ENCODE measurements around the gene HELQ. TPM values are rescaled to one million over a fixed set of nuclear protein-coding genes. Genes with fewer than 3 reads are reported as not detected.
A peak's percentile ranks its signal among the peaks of the same experiment; 100 is the strongest.

Gene HELQ
- total RNA-seq, 1 donor from 2014 or later = 1.1 TPM

DNA sequence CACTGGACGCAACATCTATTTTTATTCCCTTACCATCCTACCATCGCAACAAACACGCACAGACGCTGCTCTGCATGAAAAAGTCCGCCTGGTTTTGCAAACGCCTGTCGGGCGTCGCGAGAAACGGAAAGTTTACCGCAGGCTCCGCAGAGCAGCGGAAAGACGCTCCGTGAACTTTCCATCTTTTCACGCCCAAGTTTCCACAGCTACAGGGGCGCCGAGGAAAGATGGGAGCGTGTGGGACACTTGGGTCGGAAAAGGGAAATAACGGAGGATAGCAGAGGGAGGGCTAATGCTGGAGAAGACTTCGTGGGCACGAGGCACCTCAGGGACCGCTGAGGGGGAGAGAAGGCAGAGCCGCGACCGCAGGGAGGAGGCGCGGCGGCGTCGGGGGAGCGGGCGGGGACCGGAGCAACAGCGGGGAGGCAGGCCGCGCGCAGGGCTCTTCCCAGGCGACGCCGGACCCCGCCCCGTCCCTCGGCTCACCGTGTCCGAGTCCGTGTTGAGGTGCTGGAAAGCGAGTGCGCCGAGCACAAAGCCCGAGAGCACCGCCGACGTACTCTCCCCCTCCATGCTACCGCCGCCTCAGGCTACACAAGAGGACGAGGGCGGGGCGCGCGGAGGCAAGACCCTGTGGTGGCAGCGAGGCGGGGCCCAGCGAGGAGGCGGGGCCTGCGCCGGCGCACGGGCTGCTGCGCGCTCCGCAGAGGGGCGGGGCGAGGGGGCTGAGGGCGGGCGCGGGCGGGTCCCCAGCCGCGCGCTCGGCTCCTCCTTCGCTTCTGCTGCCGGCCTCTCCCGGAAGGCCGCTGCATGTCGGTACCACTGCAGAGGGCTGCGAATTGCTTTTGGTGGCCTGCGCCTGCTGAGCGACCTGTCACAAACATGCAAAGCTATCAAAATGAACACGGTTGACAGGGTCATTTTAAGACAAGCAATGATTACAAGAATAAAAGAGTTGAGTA, 29.2 kb upstream of the HELQ start, which contains the start of gene ABRAXAS1:
Gene ABRAXAS1 (minus strand): TSS at position 601 of the 962 bp plus-strand sequence. CDS start 28 bp downstream, at position 573.
- peak within 1 kb of the TSS; percentile 81 to 96 for H3K27ac ChIP-seq
- intact Hi-C loops (cut with DNase I) = loop anchor here (1.0 to 10.0 kb wide), 7 partner anchors 29 to 1200 kb away; partner anchors contain the start of genes COPS4, GPAT3, HELQ and HNRNPD
- no peak for TF ChIP-seq CTCF (IDR thresholded peaks at IDR 0.05)

DNA sequence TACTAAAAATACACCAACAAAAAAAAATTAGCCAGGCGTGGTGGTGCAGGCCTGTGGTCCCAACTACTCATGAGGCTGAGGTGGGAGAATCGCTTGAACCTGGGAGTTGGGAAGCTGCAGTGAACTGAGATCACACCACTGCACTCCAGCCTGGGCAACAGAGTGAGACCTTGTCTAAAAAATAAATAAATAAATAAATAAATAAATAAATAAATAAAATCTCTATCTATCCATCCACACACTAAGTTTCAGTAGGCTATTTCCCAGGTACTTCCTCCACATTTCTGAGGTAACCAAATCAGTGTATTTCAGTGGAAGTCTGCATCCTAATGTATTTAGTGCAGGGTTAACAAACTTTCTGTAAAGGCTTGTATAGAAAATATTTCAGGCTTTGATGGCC, 18.3 kb upstream of the HELQ start:
- H3K9me3 ChIP-seq = no peaks in the 10 kb centered on the region
- no peak for TF ChIP-seq CTCF (IDR thresholded peaks at IDR 0.05)
- no peak overlapping the region for H3K27ac ChIP-seq
- H3K36me3 ChIP-seq = peaks cover 7 to 17% of the 10 kb centered on the region in 2 donors
- no peak for DNase-seq (ENCODE audit: low spot score in 2 of 2)
- H3K4me3 ChIP-seq = no peak overlapping the region
- no peaks in the 10 kb centered on the region for H3K27me3 ChIP-seq
- H3K4me1 ChIP-seq = no peaks in the 10 kb centered on the region
- intact Hi-C loops (cut with DNase I) = no loop called here

More for the DNA sequence above, 29.2 kb upstream of the HELQ start, which contains the start of gene ABRAXAS1:
- H3K4me3 ChIP-seq = peak within 1 kb of the TSS; percentile 71 to 89
- no peaks in the 10 kb centered on the region for H3K27me3 ChIP-seq
- H3K9me3 ChIP-seq = no peaks in the 10 kb centered on the region
- peak; percentile 80 to 97 for DNase-seq (ENCODE audit: low spot score in 2 of 2)
- H3K4me1 ChIP-seq = peaks cover 0 to 12% of the 10 kb centered on the region in 2 donors
- H3K36me3 ChIP-seq = no peaks in the 10 kb centered on the region

- no peak for TF ChIP-seq CTCF (IDR thresholded peaks at IDR 0.05)
- Histone ChIP-seq H3K4me1 (no peaks in the 10 kb centered on the region), H3K4me3 (no peak overlapping the region), H3K27ac (no peak overlapping the region), H3K27me3 (no peaks in the 10 kb centered on the region), H3K36me3 (peaks cover 13 to 23% of the 10 kb centered on the region in 2 donors), H3K9me3 (no peaks in the 10 kb centered on the region)
- intact Hi-C loops (cut with DNase I) = no loop called here
- DNase-seq (ENCODE audit: low spot score in 2 of 2) = no peak
Measured at GRCh38 chr4:83473423-83473822, 17.8 kb upstream of the HELQ start.

- Histone ChIP-seq H3K4me3 (peak overlapping the region; percentile 85 to 89), H3K4me1 (peaks cover 0 to 14% of the 10 kb centered on the region in 2 donors), H3K27me3 (no peaks in the 10 kb centered on the region), H3K36me3 (peaks cover 11 to 40% of the 10 kb centered on the region in 2 donors), H3K9me3 (no peaks in the 10 kb centered on the region), H3K27ac (peak overlapping the region; percentile 98 to 99)
- TF ChIP-seq CTCF (IDR thresholded peaks at IDR 0.05) = no peak
- no peak for DNase-seq (ENCODE audit: low spot score in 2 of 2)
- intact Hi-C loops (cut with DNase I) = loop anchor here (5.0 to 10.0 kb wide), 5 partner anchors 81 to 1084 kb away; partner anchors contain the start of genes GPAT3, HNRNPD and LIN54
Measured at GRCh38 chr4:83456184-83456501, 520 bp upstream of the HELQ start.

- peaks cover 0 to 14% of the 10 kb centered on the region in 2 donors for H3K4me1 ChIP-seq
- H3K27ac ChIP-seq = peak overlapping the region; percentile 98 to 99
- no peaks in the 10 kb centered on the region for H3K27me3 ChIP-seq
- peaks cover 0 to 29% of the 10 kb centered on the region in 2 donors for H3K36me3 ChIP-seq
- TF ChIP-seq CTCF (IDR thresholded peaks at IDR 0.05) = no peak
- peak overlapping the region; percentile 85 to 89 for H3K4me3 ChIP-seq
- DNase-seq (ENCODE audit: low spot score in 2 of 2) = no peak
- intact Hi-C loops (cut with DNase I) = loop anchor here (1.0 to 10.0 kb wide), 9 partner anchors 31 to 1082 kb away; partner anchors contain the start of genes ABRAXAS1, COQ2, GPAT3 and HNRNPD
- no peaks in the 10 kb centered on the region for H3K9me3 ChIP-seq
Measured at GRCh38 chr4:83454686-83455085, 937 bp downstream of the HELQ start.
